ENCODE data around the gene ARFIP2. TPM values are rescaled to one million over a fixed set of nuclear protein-coding genes. Genes with fewer than 3 reads are reported as not detected.

The ARFIP2 gene
- total and polyA plus RNA-seq, 2 experiments from 2014 or later, result 90.1 to 108 TPM

DNA sequence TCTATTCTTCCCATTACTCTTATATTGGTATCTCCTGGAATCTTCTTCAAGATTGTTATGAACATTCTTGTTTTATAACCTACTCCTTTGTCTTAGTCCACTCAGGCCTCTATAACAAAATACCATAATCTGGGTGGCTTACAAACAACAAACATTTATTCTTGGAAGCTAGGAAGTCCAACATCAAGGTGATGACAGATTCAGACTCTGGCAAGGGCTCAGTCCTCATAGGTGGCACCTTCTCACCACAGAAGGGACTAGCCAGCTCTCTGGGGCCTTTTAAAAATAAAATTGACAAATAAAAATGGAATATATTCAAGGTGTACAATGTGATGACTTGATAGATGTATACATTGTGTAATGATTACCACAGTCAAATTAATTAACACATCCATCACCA, 35.7 kb upstream of the ARFIP2 start:
- Histone ChIP-seq H4K20me1 (ENCODE audit: insufficient read depth, poor library complexity, severe bottlenecking) (no peaks in the 10 kb centered on the region), H3K9me2 (replicated peaks; ENCODE audit: insufficient read depth) (no peaks in the 10 kb centered on the region), H3K4me2 (no peak overlapping the region), H3K4me3 (no peak overlapping the region), H3K27ac (no peak overlapping the region), H2AFZ (no peak overlapping the region), H3K36me3 (replicated peaks; ENCODE audit: insufficient read depth, low read depth) (no peaks in the 10 kb centered on the region), H3K79me2 (no peaks in the 10 kb centered on the region), H3K27me3 (no peaks in the 10 kb centered on the region), H3K4me1 (ENCODE audit: insufficient read depth) (no peaks in the 10 kb centered on the region), H3K9me3 (ENCODE audit: low read depth) (no peaks in the 10 kb centered on the region)
- TF ChIP-seq EZH2phosphoT487 (IDR thresholded peaks at IDR 0.05; ENCODE audit: low read depth, severe bottlenecking, unreplicated experiment) (no peak), EZH2 (IDR thresholded peaks at IDR 0.05; ENCODE audit: borderline replicate concordance) (no peak)
- TF ChIP-seq, protein P1, sequence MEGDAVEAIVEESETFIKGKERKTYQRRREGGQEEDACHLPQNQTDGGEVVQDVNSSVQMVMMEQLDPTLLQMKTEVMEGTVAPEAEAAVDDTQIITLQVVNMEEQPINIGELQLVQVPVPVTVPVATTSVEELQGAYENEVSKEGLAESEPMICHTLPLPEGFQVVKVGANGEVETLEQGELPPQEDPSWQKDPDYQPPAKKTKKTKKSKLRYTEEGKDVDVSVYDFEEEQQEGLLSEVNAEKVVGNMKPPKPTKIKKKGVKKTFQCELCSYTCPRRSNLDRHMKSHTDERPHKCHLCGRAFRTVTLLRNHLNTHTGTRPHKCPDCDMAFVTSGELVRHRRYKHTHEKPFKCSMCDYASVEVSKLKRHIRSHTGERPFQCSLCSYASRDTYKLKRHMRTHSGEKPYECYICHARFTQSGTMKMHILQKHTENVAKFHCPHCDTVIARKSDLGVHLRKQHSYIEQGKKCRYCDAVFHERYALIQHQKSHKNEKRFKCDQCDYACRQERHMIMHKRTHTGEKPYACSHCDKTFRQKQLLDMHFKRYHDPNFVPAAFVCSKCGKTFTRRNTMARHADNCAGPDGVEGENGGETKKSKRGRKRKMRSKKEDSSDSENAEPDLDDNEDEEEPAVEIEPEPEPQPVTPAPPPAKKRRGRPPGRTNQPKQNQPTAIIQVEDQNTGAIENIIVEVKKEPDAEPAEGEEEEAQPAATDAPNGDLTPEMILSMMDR (IDR thresholded peaks at IDR 0.05; ENCODE audit: poor library complexity), result no peak
- DNase-seq (ENCODE audit: low spot score), result no peak

DNA sequence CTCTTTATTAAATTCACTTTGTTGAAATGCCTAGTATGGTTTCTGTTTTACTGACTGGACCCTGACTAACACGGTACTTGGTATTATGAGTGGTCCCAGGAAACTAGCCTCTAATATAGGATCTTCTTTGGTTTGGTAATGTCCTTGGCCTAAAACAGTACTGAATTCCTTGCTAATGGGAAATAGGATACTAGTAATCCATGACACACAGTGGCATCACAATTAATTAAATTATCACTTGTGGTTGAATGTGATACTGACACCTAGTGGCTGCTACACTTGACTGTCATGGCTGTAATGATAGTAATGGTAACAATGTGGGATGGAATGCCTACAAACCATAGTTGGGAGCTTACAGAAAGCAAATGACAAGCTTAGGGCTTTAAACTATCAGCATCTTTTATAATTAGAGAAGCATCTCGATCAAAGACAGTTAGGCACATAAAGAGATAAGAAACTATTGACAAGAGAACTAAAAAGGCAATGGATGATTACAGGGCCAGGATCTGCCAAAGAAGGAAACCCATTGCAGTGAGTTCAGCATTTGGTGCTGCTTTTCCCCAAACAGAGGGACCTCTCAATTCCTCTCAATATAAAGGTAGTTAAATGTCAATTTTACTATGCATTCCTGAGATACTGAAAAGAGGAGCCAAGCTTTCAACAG, 24.6 kb upstream of the ARFIP2 start:
- Histone ChIP-seq H3K9me2 (replicated peaks; ENCODE audit: insufficient read depth) (no peaks in the 10 kb centered on the region), H3K27me3 (no peaks in the 10 kb centered on the region), H3K4me1 (ENCODE audit: insufficient read depth) (no peaks in the 10 kb centered on the region), H3K9me3 (ENCODE audit: low read depth) (no peaks in the 10 kb centered on the region), H4K20me1 (ENCODE audit: insufficient read depth, poor library complexity, severe bottlenecking) (no peaks in the 10 kb centered on the region), H3K79me2 (no peaks in the 10 kb centered on the region), H3K4me2 (no peak overlapping the region), H2AFZ (no peak overlapping the region), H3K27ac (no peak overlapping the region), H3K36me3 (replicated peaks; ENCODE audit: insufficient read depth, low read depth) (no peaks in the 10 kb centered on the region), H3K4me3 (no peak overlapping the region)
- WGBS (ENCODE audit: low lambda C conversion rate, missing lambda C conversion rate), result 54% methylated on average over 2 of the region's 2 CpGs
- peak; percentile 62 for DNase-seq (ENCODE audit: low spot score)
- TF ChIP-seq EZH2 (IDR thresholded peaks at IDR 0.05; ENCODE audit: borderline replicate concordance) (no peak), EZH2phosphoT487 (IDR thresholded peaks at IDR 0.05; ENCODE audit: low read depth, severe bottlenecking, unreplicated experiment) (no peak)
- TF ChIP-seq, protein P1 (IDR thresholded peaks at IDR 0.05; ENCODE audit: poor library complexity), result peak; percentile 79

DNA sequence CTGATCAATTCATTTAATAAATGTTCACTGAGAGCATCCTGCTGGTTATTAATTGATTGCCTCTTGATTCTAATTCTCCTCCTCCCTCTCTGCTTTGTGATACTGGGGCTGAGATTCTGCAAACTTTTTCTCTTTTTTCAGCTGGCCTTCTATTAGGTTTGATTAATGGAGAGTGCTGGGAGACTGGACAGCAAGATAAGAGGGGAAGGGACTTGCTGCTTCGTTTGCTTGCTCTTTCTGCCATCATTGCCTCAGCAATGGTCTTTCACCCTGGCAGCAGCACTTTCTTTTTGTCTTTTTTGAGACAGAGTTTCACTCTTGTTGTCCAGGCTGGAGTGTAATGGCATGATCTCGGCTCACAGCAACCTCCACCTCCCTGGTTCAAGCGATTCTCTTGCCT, 23.0 kb upstream of the ARFIP2 start:
- H3K9me3 ChIP-seq (ENCODE audit: low read depth), result no peaks in the 10 kb centered on the region
- H3K36me3 ChIP-seq (replicated peaks; ENCODE audit: insufficient read depth, low read depth), result no peaks in the 10 kb centered on the region
- no peaks in the 10 kb centered on the region for H3K4me1 ChIP-seq (ENCODE audit: insufficient read depth)
- no peaks in the 10 kb centered on the region for H3K27me3 ChIP-seq
- H3K4me3 ChIP-seq, result no peak overlapping the region
- TF ChIP-seq, protein P1 (IDR thresholded peaks at IDR 0.05; ENCODE audit: poor library complexity), result no peak
- TF ChIP-seq EZH2phosphoT487 (IDR thresholded peaks at IDR 0.05; ENCODE audit: low read depth, severe bottlenecking, unreplicated experiment), result no peak
- no peak for TF ChIP-seq EZH2 (IDR thresholded peaks at IDR 0.05; ENCODE audit: borderline replicate concordance)
- no peaks in the 10 kb centered on the region for H3K9me2 ChIP-seq (replicated peaks; ENCODE audit: insufficient read depth)
- H3K4me2 ChIP-seq, result no peak overlapping the region
- no peak overlapping the region for H2AFZ ChIP-seq
- H3K79me2 ChIP-seq, result no peaks in the 10 kb centered on the region
- DNase-seq (ENCODE audit: low spot score), result no peak
- WGBS (ENCODE audit: low lambda C conversion rate, missing lambda C conversion rate), result 75% methylated on average over 3 of the region's 3 CpGs
- H3K27ac ChIP-seq, result no peak overlapping the region
- H4K20me1 ChIP-seq (ENCODE audit: insufficient read depth, poor library complexity, severe bottlenecking), result no peaks in the 10 kb centered on the region

Measured in hepatocyte (in vitro differentiated cells).